IMR-90 (cell line): ENCODE measurements around the gene FAM118A. TPM values are rescaled to one million over a fixed set of nuclear protein-coding genes. Genes with fewer than 3 reads are reported as not detected.

Experiments used
- ATAC-seq: fragments of 200-7000 bp; cut with Tn5 transposase; 2 replicates; pipeline ENCODE4 v1.9.1; 2020; ENCODE audit warnings: low read depth, mild to moderate bottlenecking, moderate library complexity
- BruUV-seq: library from RNA; stranded (reverse); fragments of 400-500 nt; replicated peaks from 2 replicates; lab custom pipeline; 2021; lab: Mats Ljungman, UMichigan
- CTCF ChIA-PET: fragments of 300-600 bp; formaldehyde crosslinking; extraction: SDS; loops from one replicate; lab custom pipeline; 2021; ENCODE audit warnings: antibody characterized with exemption; lab: Yijun Ruan, JAX
- POLR2A ChIA-PET: fragments of 300-600 bp; sonication (Branson Sonifier 250); formaldehyde crosslinking; loops from one replicate; lab custom pipeline; 2022; ENCODE audit warnings: antibody characterized with exemption; ENCODE audit not compliant: unreplicated experiment; lab: Charles Lee
- DNase-seq: peaks from one replicate; pipeline ENCODE4 v3.0.0; 2013
- H2AFZ ChIP-seq: replicated peaks from 2 replicates; pipeline ENCODE3; 2013; ENCODE audit warnings: low read length, mild to moderate bottlenecking; ENCODE audit not compliant: poor library complexity
- H2AK5ac ChIP-seq: 2 replicates; pipeline ENCODE4 v1.6.1; 2013; ENCODE audit warnings: low read depth, low read length, inconsistent platforms
- H2AK9ac ChIP-seq: replicated peaks from 2 replicates; pipeline ENCODE3; 2013; ENCODE audit warnings: mild to moderate bottlenecking, low read depth, low read length, moderate library complexity; ENCODE audit not compliant: poor library complexity
- H2BK120ac ChIP-seq: 2 replicates; pipeline ENCODE4 v1.6.1; 2013; ENCODE audit warnings: low read depth, low read length, inconsistent platforms
- H2BK15ac ChIP-seq: 3 replicates; pipeline ENCODE4 v1.6.1; 2013; ENCODE audit warnings: low read depth, low read length, inconsistent platforms
- H2BK20ac ChIP-seq: 2 replicates; pipeline ENCODE4 v1.6.1; 2013; ENCODE audit warnings: low read depth, mild to moderate bottlenecking, inconsistent platforms, low read length, moderate library complexity
- H2BK5ac ChIP-seq: 2 replicates; pipeline ENCODE4 v1.6.1; 2013; ENCODE audit warnings: mild to moderate bottlenecking, low read depth, low read length, inconsistent platforms; ENCODE audit not compliant: poor library complexity, severe bottlenecking
- H3K14ac ChIP-seq: replicated peaks from 2 replicates; pipeline ENCODE4 v1.6.1; 2013; ENCODE audit warnings: low read depth, low read length, inconsistent platforms
- H3K18ac ChIP-seq: 2 replicates; pipeline ENCODE4 v1.6.1; 2013; ENCODE audit warnings: low read depth, low read length, control low read depth
- H3K23ac ChIP-seq: 2 replicates; pipeline ENCODE4 v1.6.1; 2013; ENCODE audit warnings: low read depth, low read length, inconsistent platforms
- H3K27ac ChIP-seq: 2 replicates; pipeline ENCODE4 v1.5.1; 2013; ENCODE audit warnings: mild to moderate bottlenecking, control low read depth, low read length; ENCODE audit not compliant: insufficient read depth
- H3K27me3 ChIP-seq: 2 replicates; pipeline ENCODE4 v1.6.1; 2013; ENCODE audit warnings: low read length; ENCODE audit not compliant: control insufficient read depth, insufficient read depth
- H3K36me3 ChIP-seq: 2 replicates; pipeline ENCODE4 v1.6.1; 2013; ENCODE audit warnings: low read length, mixed read lengths; ENCODE audit not compliant: control insufficient read depth, insufficient read depth
- H3K4ac ChIP-seq: 2 replicates; pipeline ENCODE4 v1.6.1; 2013; ENCODE audit warnings: low read depth, low read length, inconsistent platforms
- H3K4me1 ChIP-seq: 2 replicates; pipeline ENCODE4 v1.6.1; 2013; ENCODE audit warnings: low read length, mixed read lengths; ENCODE audit not compliant: control insufficient read depth, insufficient read depth
- H3K4me2 ChIP-seq: 2 replicates; pipeline ENCODE4 v1.6.1; 2013; ENCODE audit warnings: low read depth, mild to moderate bottlenecking, control low read depth, low read length, moderate library complexity
- H3K4me3 ChIP-seq: 2 replicates; pipeline ENCODE4 v1.5.1; 2013; ENCODE audit warnings: low read depth, mild to moderate bottlenecking, control low read depth, low read length, moderate library complexity; ENCODE audit not compliant: insufficient read depth
- H3K56ac ChIP-seq: 2 replicates; pipeline ENCODE4 v1.6.1; 2013; ENCODE audit warnings: low read length, inconsistent platforms; ENCODE audit not compliant: insufficient read depth; ENCODE audit errors: extremely low read depth
- H3K79me1 ChIP-seq, 2 experiments: 2 replicates each; pipeline ENCODE4 v1.6.1; 2013; ENCODE audit warnings: low read length in 2 of 2, inconsistent platforms in 1 of 2, low read depth in 1 of 2
- H3K9ac ChIP-seq: 2 replicates; pipeline ENCODE4 v1.6.1; 2013; ENCODE audit warnings: low read depth, low read length, control low read depth
- H3K9me1 ChIP-seq: 2 replicates; pipeline ENCODE4 v1.6.1; 2013; ENCODE audit warnings: low read length, inconsistent platforms; ENCODE audit not compliant: insufficient read depth
- H3K9me3 ChIP-seq: 2 replicates; pipeline ENCODE4 v1.6.1; 2013; ENCODE audit warnings: low read length; ENCODE audit not compliant: control insufficient read depth, insufficient read depth
- H4K20me1 ChIP-seq: 2 replicates; pipeline ENCODE4 v1.6.1; 2013; ENCODE audit warnings: low read length, inconsistent platforms; ENCODE audit not compliant: insufficient read depth
- H4K5ac ChIP-seq: 2 replicates; pipeline ENCODE4 v1.6.1; 2013; ENCODE audit warnings: mild to moderate bottlenecking, low read depth, low read length, control low read depth
- H4K8ac ChIP-seq, 2 experiments: 2 replicates each; pipeline ENCODE4 v1.6.1; 2013; ENCODE audit warnings: low read depth in 2 of 2, low read length in 2 of 2, control low read depth in 1 of 2, inconsistent platforms in 1 of 2
- H4K91ac ChIP-seq: 2 replicates; pipeline ENCODE4 v1.6.1; 2013; ENCODE audit warnings: low read depth, low read length, inconsistent platforms; ENCODE audit not compliant: insufficient read depth
- BHLHE40 ChIP-seq: fragments of 150-350 bp; IDR thresholded peaks from 2 replicates; pipeline ENCODE4 v1.6.1; 2016; ENCODE audit warnings: mild to moderate bottlenecking, low read depth, low read length
- CEBPB ChIP-seq: IDR thresholded peaks from 2 replicates; pipeline ENCODE4 v1.6.1; 2012; ENCODE audit warnings: low read depth, low read length, improper control_type of control experiment
- CHD1 ChIP-seq: IDR thresholded peaks from 2 replicates; pipeline ENCODE4 v1.6.1; 2012; ENCODE audit warnings: low read depth, low read length, improper control_type of control experiment
- CTCF ChIP-seq: conservative IDR thresholded peaks from 2 replicates; pipeline ENCODE4 v1.5.1; 2012; ENCODE audit warnings: mild to moderate bottlenecking, low read depth, low read length, improper control_type of control experiment
- ELK1 ChIP-seq: fragments of 150-350 bp; IDR thresholded peaks from 2 replicates; pipeline ENCODE4 v1.6.1; 2016; ENCODE audit warnings: low read depth, mild to moderate bottlenecking, low read length, moderate library complexity, borderline replicate concordance
- FOS ChIP-seq: fragments of 150-350 bp; IDR thresholded peaks from 2 replicates; pipeline ENCODE4 v1.6.1; 2016; ENCODE audit warnings: low read depth, low read length
- MAFK ChIP-seq: IDR thresholded peaks from 2 replicates; pipeline ENCODE4 v1.6.1; 2012; ENCODE audit warnings: low read depth, low read length, improper control_type of control experiment
- MAZ ChIP-seq: IDR thresholded peaks from 2 replicates; pipeline ENCODE4 v1.6.1; 2012; ENCODE audit warnings: low read depth, mild to moderate bottlenecking, low read length, improper control_type of control experiment, moderate library complexity, borderline replicate concordance
- POLR2A ChIP-seq: IDR thresholded peaks from 2 replicates; pipeline ENCODE4 v1.6.1; 2012; ENCODE audit warnings: mild to moderate bottlenecking, low read depth, low read length
- RAD21 ChIP-seq: IDR thresholded peaks from 2 replicates; pipeline ENCODE4 v1.6.1; 2012; ENCODE audit warnings: low read length, improper control_type of control experiment
- RCOR1 ChIP-seq: IDR thresholded peaks from 2 replicates; pipeline ENCODE4 v1.6.1; 2012; ENCODE audit warnings: mild to moderate bottlenecking, low read length, improper control_type of control experiment; ENCODE audit not compliant: insufficient replicate concordance
- RFX5 ChIP-seq: IDR thresholded peaks from 2 replicates; pipeline ENCODE4 v1.8.0; 2012; ENCODE audit warnings: low read depth, mild to moderate bottlenecking, low read length, moderate library complexity
- SMC3 ChIP-seq: fragments of 150-350 bp; IDR thresholded peaks from 2 replicates; pipeline ENCODE4 v1.6.1; 2016; ENCODE audit warnings: low read depth, mild to moderate bottlenecking, antibody characterized with exemption, low read length, moderate library complexity
- WGBS, 2 experiments: methylation state at CpG; one replicate each; pipeline versions ENCODE4 v1.1.5 to v1.1.7; 2013; ENCODE audit warnings: missing lambda C conversion rate in 2 of 2; ENCODE audit not compliant: insufficient read length in 1 of 2; ENCODE audit errors: extremely low coverage in 2 of 2; 5-methylcytosine and 5-hydroxymethylcytosine counted together
- dilution Hi-C: fragments of 300-500 bp; cut with HindIII; formaldehyde crosslinking; loops from one replicate; pipeline ENCODE4 v1.14.3; 2018; ENCODE audit warnings: low sequenced_read_pairs; ENCODE audit not compliant: unreplicated experiment
- in situ Hi-C: fragments of 300-500 bp; cut with MboI; formaldehyde crosslinking; loops from 3 replicates; pipeline ENCODE4 v1.14.3; 2019; ENCODE audit warnings: low sequenced_read_pairs, inconsistent platforms, mixed read lengths
- intact Hi-C: fragments of 100-400 bp; cut with micrococcal nuclease; formaldehyde crosslinking; loops from 2 replicates; pipeline ENCODE4 v1.10.0; 2022
- polyA plus RNA-seq, 3 experiments: library from polyadenylated mRNA; depleted of rRNA; stranded (reverse); fragments of >200 nt; gene quantifications; 2 replicates each; pipeline ENCODE4 v1.2.3, GENCODE V29; 2012; ENCODE audit warnings: low replicate concordance in 1 of 3
- total RNA-seq: library from RNA; depleted of rRNA; stranded (reverse); fragments of >200 nt; gene quantifications from 2 replicates; pipeline ENCODE4 v1.2.3, GENCODE V29; 2012

Gene FAM118A
- total and polyA plus RNA-seq, 2 of the 4 experiments (the other 2 are of a cell fraction) = 20.6 to 95.6 TPM

GRCh38 chr22:45262195-45262930 lies 47.4 kb upstream of the FAM118A start:
- ATAC-seq = no peak
- H3K14ac ChIP-seq = no peak overlapping the region
- intact Hi-C loops (loop anchor here (5.0 kb wide), 2 partner anchors 90 to 285 kb away; no protein-coding TSS in a partner anchor), dilution Hi-C loops (no loop called here), in situ Hi-C loops (loop anchor here (5.0 kb wide), 1 partner anchor 160 kb away; no protein-coding TSS in a partner anchor)
- H3K9ac ChIP-seq = no peak overlapping the region
- H4K5ac ChIP-seq = no peak overlapping the region
- BruUV-seq = no TSS peak
- peaks cover 3% of the 10 kb centered on the region; the same call in 1 of the 2 replicates for H3K9me3 ChIP-seq
- no peak overlapping the region for H3K27ac ChIP-seq
- no peak overlapping the region for H3K56ac ChIP-seq
- H3K4me1 ChIP-seq = peaks cover 2% of the 10 kb centered on the region; the same call in 1 of the 2 replicates
- no peak overlapping the region for H3K18ac ChIP-seq
- ChIA-PET POLR2A (no interaction called here), CTCF (interaction anchor here (1.0 to 1.1 kb wide), 2 partner anchors 16 to 161 kb away, joined by 3 read pairs; no protein-coding TSS in a partner anchor)
- H4K20me1 ChIP-seq = no peaks in the 10 kb centered on the region
- H3K4ac ChIP-seq = no peak overlapping the region
- no peak overlapping the region for H3K4me2 ChIP-seq
- H2BK20ac ChIP-seq = no peak overlapping the region
- no peaks in the 10 kb centered on the region for H3K9me1 ChIP-seq
- no peak overlapping the region for H2AK5ac ChIP-seq
- no peak overlapping the region for H2AK9ac ChIP-seq
- DNase-seq = no peak
- H3K79me1 ChIP-seq = no peaks in the 10 kb centered on the region
- no peak overlapping the region for H4K8ac ChIP-seq
- H2BK5ac ChIP-seq = no peak overlapping the region
- H3K36me3 ChIP-seq = no peaks in the 10 kb centered on the region
- no peak overlapping the region for H3K23ac ChIP-seq
- H4K91ac ChIP-seq = no peak overlapping the region
- WGBS, 2 experiments = 66% methylated on average over 8 of the region's 13 CpGs; no CpG with 5 or more reads in 1 of the 2 experiments
- H3K4me3 ChIP-seq = no peak overlapping the region
- no peak overlapping the region for H2BK120ac ChIP-seq
- no peaks in the 10 kb centered on the region for H3K27me3 ChIP-seq
- no peak overlapping the region for H2AFZ ChIP-seq
- TF ChIP-seq BHLHE40 (no peak), CEBPB (no peak), SMC3 (no peak), ELK1 (no peak), CHD1 (no peak), RCOR1 (no peak), FOS (no peak), CTCF (no peak), RFX5 (no peak), MAFK (no peak), POLR2A (no peak), MAZ (no peak), RAD21 (no peak)
- H2BK15ac ChIP-seq = no peak overlapping the region
